Neural progenitor cell (in vitro differentiated cells): ENCODE data around the gene CACNB4.

Source experiments
- EZH2 ChIP-seq: fragments of 200-600 bp; sonication (generic); IDR thresholded peaks from 2 replicates; pipeline ENCODE4 v1.6.1; 2017; ENCODE audit warnings: antibody characterized with exemption, mild to moderate bottlenecking, moderate library complexity
- TF ChIP-seq, protein P1 (sequence below): fragments of 200-600 bp; sonication (generic); IDR thresholded peaks from 2 replicates; pipeline ENCODE4 v1.5.1; 2017; ENCODE audit warnings: antibody characterized with exemption, mild to moderate bottlenecking

- TF ChIP-seq, protein P1, sequence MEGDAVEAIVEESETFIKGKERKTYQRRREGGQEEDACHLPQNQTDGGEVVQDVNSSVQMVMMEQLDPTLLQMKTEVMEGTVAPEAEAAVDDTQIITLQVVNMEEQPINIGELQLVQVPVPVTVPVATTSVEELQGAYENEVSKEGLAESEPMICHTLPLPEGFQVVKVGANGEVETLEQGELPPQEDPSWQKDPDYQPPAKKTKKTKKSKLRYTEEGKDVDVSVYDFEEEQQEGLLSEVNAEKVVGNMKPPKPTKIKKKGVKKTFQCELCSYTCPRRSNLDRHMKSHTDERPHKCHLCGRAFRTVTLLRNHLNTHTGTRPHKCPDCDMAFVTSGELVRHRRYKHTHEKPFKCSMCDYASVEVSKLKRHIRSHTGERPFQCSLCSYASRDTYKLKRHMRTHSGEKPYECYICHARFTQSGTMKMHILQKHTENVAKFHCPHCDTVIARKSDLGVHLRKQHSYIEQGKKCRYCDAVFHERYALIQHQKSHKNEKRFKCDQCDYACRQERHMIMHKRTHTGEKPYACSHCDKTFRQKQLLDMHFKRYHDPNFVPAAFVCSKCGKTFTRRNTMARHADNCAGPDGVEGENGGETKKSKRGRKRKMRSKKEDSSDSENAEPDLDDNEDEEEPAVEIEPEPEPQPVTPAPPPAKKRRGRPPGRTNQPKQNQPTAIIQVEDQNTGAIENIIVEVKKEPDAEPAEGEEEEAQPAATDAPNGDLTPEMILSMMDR: no peak
- no peak for TF ChIP-seq EZH2
Measured at GRCh38 chr2:151790689-151791088, 308.2 kb downstream of the CACNB4 start.
